GM18520 (cell line): ENCODE data around the gene MTG1.
"Not testable (repeated sequence)": the region's sequence is repeated elsewhere in the genome, so short reads cannot be mapped to it uniquely, and the experiment has no call there.

Experiments
- ATAC-seq: cut with Tn5 transposase; IDR thresholded peaks from one replicate; pipeline ENCODE4 v1.9.1; 2021; ENCODE audit not compliant: unreplicated experiment

The MTG1 gene

GRCh38 chr10:133358162-133358924 lies 35.6 kb upstream of the MTG1 start:
- ATAC-seq = no peak

GRCh38 chr10:133358925-133359310 lies 35.0 kb upstream of the MTG1 start:
- no peak for ATAC-seq

GRCh38 chr10:133359554-133359971 lies 34.4 kb upstream of the MTG1 start:
- no peak for ATAC-seq

GRCh38 chr10:133359972-133360610 lies 33.9 kb upstream of the MTG1 start:
- ATAC-seq = no peak

- ATAC-seq = no peak
Observed at GRCh38 chr10:133361227-133361626, 32.7 kb upstream of the MTG1 start.

- no peak for ATAC-seq
Observed at GRCh38 chr10:133361773-133362441, 32.0 kb upstream of the MTG1 start.

- ATAC-seq = no peak
Observed at GRCh38 chr10:133362846-133363245, 31.1 kb upstream of the MTG1 start.

- no peak for ATAC-seq
Observed at GRCh38 chr10:133364645-133365431, 29.1 kb upstream of the MTG1 start.

- no peak for ATAC-seq
Observed at GRCh38 chr10:133365461-133366129, 28.4 kb upstream of the MTG1 start.

GRCh38 chr10:133366130-133366478 lies 27.9 kb upstream of the MTG1 start:
- ATAC-seq = no peak

- ATAC-seq = no peak
Observed at GRCh38 chr10:133366751-133367150, 27.2 kb upstream of the MTG1 start.

- ATAC-seq = not testable (repeated sequence)
Observed at GRCh38 chr10:133367461-133367860, 26.5 kb upstream of the MTG1 start.

- ATAC-seq = no peak
Observed at GRCh38 chr10:133368153-133368552, 25.8 kb upstream of the MTG1 start.

- ATAC-seq = no peak
Observed at GRCh38 chr10:133370030-133370786, 23.7 kb upstream of the MTG1 start.

- ATAC-seq = no peak
Observed at GRCh38 chr10:133372507-133372906, 21.4 kb upstream of the MTG1 start.

GRCh38 chr10:133373174-133374090 lies 20.5 kb upstream of the MTG1 start, which contains the start of gene ECHS1:
Gene ECHS1 (minus strand): TSS chr10:133373354. CDS start chr10:133373333, 21 bp downstream.
- ATAC-seq = peak; percentile 93

- no peak for ATAC-seq
Observed at GRCh38 chr10:133375357-133376115, 18.4 kb upstream of the MTG1 start.

- ATAC-seq = not testable (repeated sequence)
Observed at GRCh38 chr10:133376183-133376582, 17.8 kb upstream of the MTG1 start.
